ENCODE data around the gene ADGRG4.

DNA sequence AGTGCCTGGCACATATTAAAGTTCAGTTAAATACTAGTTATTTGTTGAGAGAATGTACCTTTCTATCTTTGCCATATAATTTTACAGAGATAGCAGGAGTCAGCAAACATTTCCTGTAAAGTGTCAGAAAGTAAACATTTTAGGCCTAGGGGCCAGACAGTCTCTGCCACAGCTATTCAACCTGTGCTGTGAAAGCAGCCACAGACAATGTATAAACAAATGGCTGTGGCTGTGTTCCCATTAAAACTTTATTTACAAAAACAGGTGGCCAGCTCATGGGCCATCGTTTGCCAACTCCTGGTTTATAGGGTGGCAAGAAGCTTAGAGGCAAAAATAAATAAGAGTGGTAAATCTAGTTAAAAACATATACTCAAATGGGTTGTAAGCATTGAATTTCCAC is 153.0 kb downstream of the ADGRG4 start:
- no peak for TF ChIP-seq CTCF (IDR thresholded peaks at IDR 0.05)
- no peak for TF ChIP-seq ZFX (IDR thresholded peaks at IDR 0.05; ENCODE audit: borderline replicate concordance)

All from 22Rv1 (cell line).